Adipose tissue (tissue), 3 donors: ENCODE measurements around the gene CRYBA4. TPM values are rescaled to one million over a fixed set of nuclear protein-coding genes. Genes with fewer than 3 reads are reported as not detected.

Source experiments
- H3K27ac ChIP-seq: one replicate; pipeline ENCODE4 v1.5.1; 2013; ENCODE audit warnings: low read depth, low read length
- WGBS, 3 donors: extraction: QIAGEN DNeasy Blood & Tissue Kit; methylation state at CpG; one replicate each; pipeline ENCODE4 v1.1.7; 2013; 5-methylcytosine and 5-hydroxymethylcytosine counted together
- polyA plus RNA-seq, 3 donors: library from polyadenylated mRNA; stranded (reverse); fragments of 200-250 nt; gene quantifications; one replicate each; pipeline ENCODE4 v1.2.3, GENCODE V29; 2013
- donor health status: healthy with polysubstance abuse.
- donor health status: Bipolar disorder and iron deficiency.
- donor health status: healthy.

Gene CRYBA4
- polyA plus RNA-seq, 3 donors = not detected

- WGBS, 3 donors = 0 to 1% (median 0%) methylated on average over 36 of the region's 36 CpGs
- peak overlapping the region; percentile 89 for H3K27ac ChIP-seq
Measured at GRCh38 chr22:26672590-26673468, 51.1 kb downstream of the CRYBA4 start.

- H3K27ac ChIP-seq = peak overlapping the region; percentile 89
- 14 to 36% (median 23%) methylated on average over 4 of the region's 4 CpGs for WGBS, 3 donors
Measured at GRCh38 chr22:26673486-26673885, 51.7 kb downstream of the CRYBA4 start.

GRCh38 chr22:26674211-26675190, 52.7 kb downstream of the CRYBA4 start:
- 68 to 77% (median 71%) methylated on average over 9 of the region's 9 CpGs for WGBS, 3 donors
- no peak overlapping the region for H3K27ac ChIP-seq

DNA sequence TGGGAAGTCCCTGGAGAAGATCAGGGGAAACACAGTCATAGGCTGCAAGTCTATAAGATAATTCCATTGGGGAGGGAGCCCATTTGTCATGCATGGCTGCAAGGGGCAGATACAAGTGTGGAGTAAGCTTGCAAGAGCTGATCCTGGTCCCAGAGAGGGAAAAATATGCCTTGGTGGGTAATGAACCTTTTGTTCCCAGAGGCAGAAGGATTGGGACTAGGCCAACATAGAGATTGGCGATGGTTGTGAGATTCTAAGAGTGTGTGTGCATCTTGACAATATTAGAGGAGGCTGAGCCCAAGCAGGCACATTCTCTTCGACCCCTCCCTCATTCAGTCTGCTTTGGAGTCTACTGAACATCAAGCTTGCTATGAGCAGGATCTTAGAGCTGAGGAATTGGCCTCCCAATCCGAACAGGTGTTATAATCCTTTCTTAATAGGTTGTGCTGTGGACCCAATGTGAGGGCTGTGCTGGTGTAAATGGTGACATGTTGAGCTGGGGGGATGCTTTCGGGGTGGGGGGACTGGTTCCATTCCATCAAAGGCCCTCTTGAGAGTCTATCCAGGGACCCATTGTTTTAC, 54.0 kb downstream of the CRYBA4 start:
- H3K27ac ChIP-seq = no peak overlapping the region
- 89 to 96% (median 95%) methylated on average over 4 of the region's 4 CpGs for WGBS, 3 donors

- no peak overlapping the region for H3K27ac ChIP-seq
- WGBS, 3 donors = 87 to 90% (median 89%) methylated on average over 5 of the region's 5 CpGs
Measured at GRCh38 chr22:26677217-26677616, 55.5 kb downstream of the CRYBA4 start.

DNA sequence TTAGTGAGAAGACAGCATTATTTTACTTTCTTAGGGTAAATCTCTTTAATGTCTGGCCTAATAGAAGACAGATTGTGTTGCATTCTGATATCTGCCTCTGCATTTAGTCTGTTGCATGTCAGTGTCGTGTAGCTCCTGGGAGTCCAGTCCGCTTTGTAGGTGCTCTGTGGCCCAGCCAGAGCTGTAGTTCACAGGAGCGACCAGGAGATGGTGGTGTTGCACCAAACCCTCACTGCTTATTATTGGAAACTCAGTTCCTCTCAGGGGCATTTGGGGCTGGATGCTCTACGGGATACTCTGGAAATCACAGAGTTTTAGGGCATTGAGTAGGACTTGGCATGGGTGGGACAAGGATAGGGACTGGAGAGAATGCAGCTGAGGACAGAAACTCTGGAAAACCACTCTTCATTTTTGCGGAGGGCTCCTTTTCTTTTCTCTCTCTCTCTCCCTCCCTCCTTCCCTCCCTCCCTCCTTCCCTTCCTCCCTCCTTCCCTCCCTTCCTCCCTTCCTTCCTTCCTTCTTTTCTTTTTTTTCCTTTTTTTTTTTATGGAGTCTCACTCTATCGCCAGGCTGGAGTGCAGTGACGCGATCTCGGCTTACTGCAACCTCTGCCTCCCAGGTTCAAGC, 57.4 kb downstream of the CRYBA4 start:
- no peak overlapping the region for H3K27ac ChIP-seq
- WGBS, 3 donors = 40 to 54% (median 42%) methylated on average over 9 of the region's 9 CpGs

Other genes starting within 250 kb of the CRYBA4 start
- gene ASPHD2, start 192.7 kb upstream of the CRYBA4 start, polyA plus RNA-seq = under 1 TPM; 0.17 to 0.67 (median 0.22) TPM
- gene HPS4, start 138.2 kb upstream of the CRYBA4 start, polyA plus RNA-seq = 10 to 100 TPM in 2 of 3 donors, 1 to 10 TPM in 1; 9.8 to 13.0 (median 12.0) TPM
- 10 to 100 TPM in 1 of 3 donors, 1 to 10 TPM in 2; 8.4 to 11.9 (median 8.9) TPM for gene SRRD, start 138.1 kb upstream of the CRYBA4 start, polyA plus RNA-seq
- 10 to 100 TPM; 10.9 to 15.5 (median 12.1) TPM for gene TFIP11, start 109.5 kb upstream of the CRYBA4 start, polyA plus RNA-seq
- gene TPST2, start 31.8 kb upstream of the CRYBA4 start, polyA plus RNA-seq = 100 to 1,000 TPM in 1 of 3 donors, 10 to 100 TPM in 2; 24.9 to 244 (median 69.4) TPM
- 1 to 10 TPM in 2 of 3 donors, under 1 TPM in 1; 0.20 to 5.2 (median 1.4) TPM for gene CRYBB1, start 3.9 kb upstream of the CRYBA4 start, polyA plus RNA-seq
- gene MIAT, start 35.6 kb downstream of the CRYBA4 start, polyA plus RNA-seq = 1 to 10 TPM in 1 of 3 donors, under 1 TPM in 2; 0.11 to 1.1 (median 0.29) TPM